HepG2 (cell line): Measurements from ENCODE around the gene CDC42BPG. TPM values are rescaled to one million over a fixed set of nuclear protein-coding genes. Genes with fewer than 3 reads are reported as not detected.

Experiments used
- E2F2 ChIP-seq: sonication (generic); formaldehyde crosslinking; IDR thresholded peaks from 2 replicates; pipeline ENCODE4 v1.4.0; 2020; ENCODE audit warnings: missing genetic modification reagents, borderline replicate concordance
- ZBTB40 ChIP-seq, 2 experiments: fragments of 450-650 bp in 1 of 2; sonication (generic) in 1 of 2; formaldehyde crosslinking in 1 of 2; IDR thresholded peaks; 2 replicates each; pipeline versions ENCODE4 v1.6.1 to v1.8.0; 2016 to 2022; ENCODE audit warnings: antibody characterized with exemption in 1 of 2, mild to moderate bottlenecking in 1 of 2, missing genetic modification reagents in 1 of 2
- polyA plus RNA-seq, 8 experiments: library from polyadenylated mRNA; depleted of rRNA in 3 of 8; stranded (reverse) in 7 of 8; unstranded in 1 of 8; fragments of >200 nt; fragmentation: Illumina TruSeq in 4 of 8; extraction: Trizol in 4 of 8; gene quantifications; 2 replicates each; pipeline versions ENCODE4 v1.2.1 to v1.2.3, GENCODE V29; 2011 to 2016; ENCODE audit warnings: low read depth in 4 of 8, missing spikeins in 1 of 8, mixed read lengths in 1 of 8; ENCODE audit not compliant: insufficient read depth in 1 of 8
- total RNA-seq, 5 experiments: library from RNA; depleted of rRNA; stranded (reverse); fragments of >200 nt; fragmentation: Illumina TruSeq; extraction: Trizol; gene quantifications; 2 replicates each; pipeline ENCODE4 v1.2.3, GENCODE V29; 2016; ENCODE audit warnings: low read depth in 1 of 5

The CDC42BPG gene
- total and polyA plus RNA-seq, 2 of the 13 experiments (the other 11 are each of a cell fraction or from before 2014, with no cell fraction given) = 0.55 to 1.4 TPM

GRCh38 chr11:64861227-64861975 is 16.9 kb upstream of the CDC42BPG start (continued):
- TF ChIP-seq ZBTB40 (IDR thresholded peaks at IDR 0.05) = peak; percentile 90
- TF ChIP-seq ZBTB40 (CRISPR knock-in tag; IDR thresholded peaks at IDR 0.05) = peak; percentile 99
- no peak for TF ChIP-seq E2F2 (CRISPR knock-in tag)
- TF ChIP-seq, all 625 proteins: peak for 2
